ENCODE data around the gene TNS3. TPM values are rescaled to one million over a fixed set of nuclear protein-coding genes. Genes with fewer than 3 reads are reported as not detected.
"Not testable (repeated sequence)": the region's sequence is repeated elsewhere in the genome, so short reads cannot be mapped to it uniquely, and the experiment has no call there.

The TNS3 gene
- polyA plus RNA-seq, 1 of the 3 experiments (the other 2 are of a cell fraction) = 72.3 TPM

- no peak for TF ChIP-seq ZBTB33 (IDR thresholded peaks at IDR 0.05; ENCODE audit: borderline replicate concordance, low read depth)
Observed at GRCh38 chr7:47262881-47263280, 319.0 kb downstream of the TNS3 start (continued).

- H3K79me2 ChIP-seq (ENCODE audit: insufficient read depth); H3K9me2 ChIP-seq; POLR2A ChIA-PET; H4K20me1 ChIP-seq (ENCODE audit: insufficient read depth); H3K4me3 ChIP-seq (ENCODE audit: low read depth in 2 of 2, low read length in 1 of 2); H3F3A ChIP-seq (replicated peaks; ENCODE audit: insufficient read depth); H3K27ac ChIP-seq (ENCODE audit: low read depth in 2 of 2, low read length in 1 of 2); H3K36me3 ChIP-seq (replicated peaks in 1 of 2; ENCODE audit: control insufficient read depth in 1 of 2, insufficient read depth in 2 of 2, low read length in 1 of 2); H3K9ac ChIP-seq; H3K9me3 ChIP-seq; DNase-seq; H3K4me1 ChIP-seq (ENCODE audit: control insufficient read depth in 1 of 2, insufficient read depth in 2 of 2, low read depth in 1 of 2, low read length in 1 of 2); H3K4me2 ChIP-seq; H2AFZ ChIP-seq (ENCODE audit: low read depth); H3K27me3 ChIP-seq (ENCODE audit: insufficient read depth): not testable (repeated sequence)
- CTCF ChIA-PET = interaction anchor here (1.1 to 7.3 kb wide), 3 partner anchors 7 to 557 kb away, joined by 3 to 139 read pairs (median 4); no protein-coding TSS in a partner anchor
- 94% methylated on average over 11 of the region's 11 CpGs for WGBS (ENCODE audit: low lambda C conversion rate)
Observed at GRCh38 chr7:47262160-47262559, 319.8 kb downstream of the TNS3 start.

- ChIA-PET CTCF (interaction anchor here (0.9 to 2.7 kb wide), 4 partner anchors 175 to 685 kb away, joined by 4 to 14 read pairs (median 8); no protein-coding TSS in a partner anchor), POLR2A (no interaction called here)
- no peaks in the 10 kb centered on the region for H3K27me3 ChIP-seq (ENCODE audit: insufficient read depth)
- H4K20me1 ChIP-seq (ENCODE audit: insufficient read depth) = no peaks in the 10 kb centered on the region
- no peak for DNase-seq
- no peak overlapping the region for H3K4me2 ChIP-seq
- H3K36me3 ChIP-seq (replicated peaks in 1 of 2; ENCODE audit: control insufficient read depth in 1 of 2, insufficient read depth in 2 of 2, low read length in 1 of 2) = no peaks in the 10 kb centered on the region
- no peaks in the 10 kb centered on the region for H3F3A ChIP-seq (replicated peaks; ENCODE audit: insufficient read depth)
- 59% methylated on average over 1 of the region's 1 CpG for WGBS (ENCODE audit: low lambda C conversion rate)
- no peaks in the 10 kb centered on the region for H3K79me2 ChIP-seq (ENCODE audit: insufficient read depth)
- TF ChIP-seq CHD2 (IDR thresholded peaks at IDR 0.05; ENCODE audit: low read length, partially characterized antibody) (no peak), MAX (IDR thresholded peaks at IDR 0.05; ENCODE audit: low read depth) (no peak)
- H3K9me2 ChIP-seq = no peaks in the 10 kb centered on the region
- no peak overlapping the region for H3K27ac ChIP-seq (ENCODE audit: low read depth in 2 of 2, low read length in 1 of 2)
- no peak overlapping the region for H3K9ac ChIP-seq
- H3K9me3 ChIP-seq = no peaks in the 10 kb centered on the region
- no peak overlapping the region for H2AFZ ChIP-seq (ENCODE audit: low read depth)
- H3K4me1 ChIP-seq (ENCODE audit: control insufficient read depth in 1 of 2, insufficient read depth in 2 of 2, low read depth in 1 of 2, low read length in 1 of 2) = no peaks in the 10 kb centered on the region; a peak in 1 of 4 replicates
- no peak overlapping the region for H3K4me3 ChIP-seq (ENCODE audit: low read depth in 2 of 2, low read length in 1 of 2)
Observed at GRCh38 chr7:47260270-47260669, 321.6 kb downstream of the TNS3 start.

GRCh38 chr7:47259682-47260081 lies 322.2 kb downstream of the TNS3 start:
- H3K36me3 ChIP-seq (replicated peaks in 1 of 2; ENCODE audit: control insufficient read depth in 1 of 2, insufficient read depth in 2 of 2, low read length in 1 of 2) = no peaks in the 10 kb centered on the region
- H2AFZ ChIP-seq (ENCODE audit: low read depth) = no peak overlapping the region
- DNase-seq = no peak
- H3K4me1 ChIP-seq (ENCODE audit: control insufficient read depth in 1 of 2, insufficient read depth in 2 of 2, low read depth in 1 of 2, low read length in 1 of 2) = peaks cover 0 to 4% of the 10 kb centered on the region in 2 experiments; a peak in 1 of 4 replicates
- H3K27ac ChIP-seq (ENCODE audit: low read depth in 2 of 2, low read length in 1 of 2) = no peak overlapping the region
- ChIA-PET POLR2A (no interaction called here), CTCF (interaction anchor here (0.7 to 2.7 kb wide), 7 partner anchors 8 to 1343 kb away, joined by 3 to 14 read pairs (median 3); no protein-coding TSS in a partner anchor)
- no peaks in the 10 kb centered on the region for H3K27me3 ChIP-seq (ENCODE audit: insufficient read depth)
- no peak overlapping the region for H3K9ac ChIP-seq
- H3K79me2 ChIP-seq (ENCODE audit: insufficient read depth) = no peaks in the 10 kb centered on the region
- TF ChIP-seq TCF12 (IDR thresholded peaks at IDR 0.05) (no peak), POLR2AphosphoS5 (IDR thresholded peaks at IDR 0.05; ENCODE audit: low read depth, low read length) (no peak)
- WGBS (ENCODE audit: low lambda C conversion rate) = 88% methylated on average over 2 of the region's 2 CpGs
- no peaks in the 10 kb centered on the region for H3K9me3 ChIP-seq
- no peak overlapping the region for H3K4me3 ChIP-seq (ENCODE audit: low read depth in 2 of 2, low read length in 1 of 2)
- no peak overlapping the region for H3K4me2 ChIP-seq
- H4K20me1 ChIP-seq (ENCODE audit: insufficient read depth) = no peaks in the 10 kb centered on the region
- H3F3A ChIP-seq (replicated peaks; ENCODE audit: insufficient read depth) = no peaks in the 10 kb centered on the region
- H3K9me2 ChIP-seq = no peaks in the 10 kb centered on the region

All from SK-N-SH (cell line).